ENCODE data around the gene LPGAT1. TPM values are rescaled to one million over a fixed set of nuclear protein-coding genes. Genes with fewer than 3 reads are reported as not detected.
A peak's percentile ranks its signal among the peaks of the same experiment; 100 is the strongest.
"Not testable (repeated sequence)": the region's sequence is repeated elsewhere in the genome, so short reads cannot be mapped to it uniquely, and the experiment has no call there.

The LPGAT1 gene
- total RNA-seq: 10 to 100 TPM; 13.7 to 86.3 (median 26.7) TPM

GRCh38 chr1:211830328-211831142 is at the start of gene LPGAT1:
LPGAT1 (minus strand) TSS chr1:211830763; CDS start chr1:211829296, 1,467 bp downstream.
- peak; percentile 19 to 95 for DNase-seq (ENCODE audit: low spot score in 2 of 2)
- 0 to 1% methylated on average over 35 to 39 of the region's 88 CpGs for WGBS, 2 donors
- intact Hi-C loops (cut with DNase I; ENCODE audit: low total_unique reads): no loop called here
- peak within 1 kb of the TSS; percentile 79 for H3K4me3 ChIP-seq (ENCODE audit: low read depth, poor library complexity, severe bottlenecking)
- TF ChIP-seq CTCF (IDR thresholded peaks at IDR 0.05) (no peak), POLR2A (IDR thresholded peaks at IDR 0.05) (no peak)

GRCh38 chr1:211879475-211879874 is 48.9 kb upstream of the LPGAT1 start:
- no peak overlapping the region for H3K4me3 ChIP-seq (ENCODE audit: low read depth, poor library complexity, severe bottlenecking)
- TF ChIP-seq POLR2A (IDR thresholded peaks at IDR 0.05) (no peak), CTCF (IDR thresholded peaks at IDR 0.05) (no peak)
- WGBS, 2 donors: 94% methylated on average over 2 of the region's 2 CpGs
- intact Hi-C loops (cut with DNase I; ENCODE audit: low total_unique reads): no loop called here
- no peak for DNase-seq (ENCODE audit: low spot score in 2 of 2)

GRCh38 chr1:211876851-211877590 is 46.5 kb upstream of the LPGAT1 start:
- TF ChIP-seq CTCF (IDR thresholded peaks at IDR 0.05) (no peak), POLR2A (IDR thresholded peaks at IDR 0.05) (no peak)
- H3K4me3 ChIP-seq (ENCODE audit: low read depth, poor library complexity, severe bottlenecking): no peak overlapping the region
- intact Hi-C loops (cut with DNase I; ENCODE audit: low total_unique reads): no loop called here
- no peak for DNase-seq (ENCODE audit: low spot score in 2 of 2)
- 87% methylated on average over 7 of the region's 7 CpGs for WGBS, 2 donors

- TF ChIP-seq POLR2A (IDR thresholded peaks at IDR 0.05) (no peak), CTCF (IDR thresholded peaks at IDR 0.05) (no peak)
- H3K4me3 ChIP-seq (ENCODE audit: low read depth, poor library complexity, severe bottlenecking): no peak overlapping the region
- intact Hi-C loops (cut with DNase I; ENCODE audit: low total_unique reads): no loop called here
- no peak for DNase-seq (ENCODE audit: low spot score in 2 of 2)
Measured at GRCh38 chr1:211875541-211875940, 45.0 kb upstream of the LPGAT1 start.

GRCh38 chr1:211874521-211875347 is 44.2 kb upstream of the LPGAT1 start:
- 76 to 81% methylated on average over 20 to 22 of the region's 25 CpGs for WGBS, 2 donors
- TF ChIP-seq CTCF (IDR thresholded peaks at IDR 0.05) (no peak), POLR2A (IDR thresholded peaks at IDR 0.05) (no peak)
- no peak for DNase-seq (ENCODE audit: low spot score in 2 of 2)
- no peak overlapping the region for H3K4me3 ChIP-seq (ENCODE audit: low read depth, poor library complexity, severe bottlenecking)
- intact Hi-C loops (cut with DNase I; ENCODE audit: low total_unique reads): no loop called here

- intact Hi-C loops (cut with DNase I; ENCODE audit: low total_unique reads); DNase-seq (ENCODE audit: low spot score in 2 of 2); H3K4me3 ChIP-seq (ENCODE audit: low read depth, poor library complexity, severe bottlenecking): not testable (repeated sequence)
- 92 to 96% methylated on average over 3 of the region's 3 CpGs for WGBS, 2 donors
Measured at GRCh38 chr1:211873731-211874130, 43.2 kb upstream of the LPGAT1 start.

Data from lower leg skin (tissue), 4 donors.